Adrenal gland (tissue), 12 donors: ENCODE data around the gene VSIG2. TPM values are rescaled to one million over a fixed set of nuclear protein-coding genes. Genes with fewer than 3 reads are reported as not detected.
A peak's percentile ranks its signal among the peaks of the same experiment; 100 is the strongest.

Experiments
- DNase-seq, 7 donors: peaks; one replicate each; pipeline ENCODE4 v3.0.0-alpha.2; 2019 to 2020
- H3K27ac ChIP-seq, 5 donors: fragments of 200-600 bp; sonication (generic) in 4 of 5; 1 replicate in 3 of 5; 2 replicates in 2 of 5; pipeline versions ENCODE4 v1.5.1 to v1.8.0; 2016 to 2020; ENCODE audit warnings: mild to moderate bottlenecking in 1 of 5
- H3K27me3 ChIP-seq: fragments of 200-600 bp; 2 replicates; pipeline ENCODE4 v1.8.0; 2021
- H3K36me3 ChIP-seq, 2 donors: fragments of 200-600 bp; replicated peaks in 1 of 2; 1 replicate in 1 of 2; 2 replicates in 1 of 2; pipeline versions ENCODE4 v1.5.1 to v1.8.0; 2018 to 2022
- H3K4me1 ChIP-seq, 2 donors: fragments of 200-600 bp; replicated peaks in 1 of 2; 1 replicate in 1 of 2; 2 replicates in 1 of 2; pipeline versions ENCODE4 v1.5.1 to v1.8.0; 2018 to 2021
- H3K4me3 ChIP-seq, 4 donors: fragments of 200-600 bp; sonication (generic) in 3 of 4; one replicate each; pipeline ENCODE4 v1.5.1; 2016 to 2018
- H3K9me3 ChIP-seq, 3 donors: fragments of 200-600 bp; sonication (generic) in 1 of 3; replicated peaks in 1 of 3; 1 replicate in 2 of 3; 2 replicates in 1 of 3; pipeline versions ENCODE4 v1.5.1 to v1.8.0; 2016 to 2021
- CTCF ChIP-seq, 6 experiments: fragments of 450-650 bp in 4 of 6; fragments of 200-600 bp in 2 of 6; sonication (generic) in 1 of 6; IDR thresholded peaks; 1 replicate in 5 of 6; 2 replicates in 1 of 6; pipeline versions ENCODE4 v1.5.1 to v1.8.0; 2016 to 2021; ENCODE audit warnings: antibody characterized with exemption in 6 of 6, mild to moderate bottlenecking in 2 of 6, moderate library complexity in 1 of 6
- POLR2A ChIP-seq, 2 donors: fragments of 450-650 bp; IDR thresholded peaks; one replicate each; pipeline ENCODE4 v1.6.1; 2017; ENCODE audit warnings: antibody characterized with exemption in 2 of 2, mild to moderate bottlenecking in 2 of 2, moderate library complexity in 1 of 2
- WGBS, 4 donors: extraction: QIAGEN DNeasy Blood & Tissue Kit in 2 of 4; methylation state at CpG; one replicate each; pipeline versions ENCODE4 v1.1.5 to v1.1.7; 2013 to 2017; 5-methylcytosine and 5-hydroxymethylcytosine counted together
- intact Hi-C, 2 donors: fragments of 100-400 bp; cut with DNase I; formaldehyde crosslinking; loops; one replicate each; pipeline versions ENCODE4 v1.14.1 to v1.15.0; 2022 to 2023
- polyA plus RNA-seq, 3 donors: library from polyadenylated mRNA; stranded (reverse); fragments of 200-250 nt in 2 of 3; fragments of 350-450 nt in 1 of 3; fragmentation: Illumina TruSeq in 1 of 3; extraction: RNeasy Lipid Tissue Mini Kit (QIAGEN cat#74804) in 1 of 3; gene quantifications; one replicate each; pipeline ENCODE4 v1.2.3, GENCODE V29; 2013 to 2014
- total RNA-seq, 9 donors: library from RNA; depleted of rRNA in 4 of 9; stranded (reverse); fragments of >200 nt in 4 of 9; fragments of 120-200 nt in 1 of 9; fragmentation: NEBNext Ultra II Directional in 1 of 9; extraction: Animal tissue kit (Norgen Biotek cat#: 25700) in 1 of 9; gene quantifications; one replicate each; pipeline versions ENCODE4 v1.1.0 to v1.2.4, GENCODE V29; 2013 to 2023
- donor health status: healthy with polysubstance abuse.
- donor health status: Bipolar disorder and iron deficiency.
- donor health status: DM: yes; HTN: yes; CAD: no.
- donor health status: DM: no; HTN: no; CAD: no.
- donor health status: DM: no; HTN: no; CAD: no.
- donor health status: DM: yes; HTN: yes; CAD: no.

The VSIG2 gene
- total and polyA plus RNA-seq, 12 donors = 0.11 to 2.4 (median 0.48) TPM; not detected in 4

DNA sequence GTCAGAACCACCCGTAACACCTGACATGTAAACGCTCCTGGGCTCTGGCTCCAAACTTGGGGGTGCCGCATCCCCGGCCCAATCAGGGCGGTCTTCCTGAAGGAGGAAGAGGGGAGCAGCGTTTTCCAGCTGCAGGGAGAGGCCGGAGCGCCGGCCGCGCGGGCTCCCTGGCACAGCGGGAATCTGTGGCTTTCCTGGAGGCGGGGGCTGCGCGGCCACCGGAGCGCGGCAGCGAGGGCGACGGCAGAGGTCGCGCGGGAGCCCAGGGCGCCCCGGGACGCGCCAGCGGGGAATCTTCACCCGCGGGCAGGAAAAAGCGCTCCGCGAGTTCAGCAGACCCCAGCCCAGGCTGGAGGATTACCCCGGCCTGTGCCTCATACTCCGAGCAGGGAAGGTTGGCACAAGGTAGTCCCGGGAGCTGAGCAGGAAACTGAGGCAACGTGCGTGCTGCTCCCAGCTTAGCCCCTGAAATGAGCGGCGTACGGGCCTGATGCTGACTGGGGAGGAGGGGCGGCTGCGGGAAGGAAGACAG is 10.6 kb upstream of the VSIG2 start:
- TF ChIP-seq POLR2A (IDR thresholded peaks at IDR 0.05) = no peak
- no peak for TF ChIP-seq CTCF (IDR thresholded peaks at IDR 0.05)
- intact Hi-C loops = loop anchor here (5.0 kb wide), 1 partner anchor 90 kb away; the partner anchor contains the start of genes SIAE (in 2 of the 2) and SPA17 (in 2 of the 2)
- peaks cover 6 to 43% of the 10 kb centered on the region in 2 donors for H3K4me1 ChIP-seq
- WGBS, 4 donors = 1 to 3% (median 1%) methylated on average over 18 to 45 of the region's 45 CpGs
- H3K4me3 ChIP-seq = peak overlapping the region in 2 of 4 donors; percentile 15 to 47
- H3K27ac ChIP-seq = peak overlapping the region in 1 of 5 donors; percentile 55
- H3K36me3 ChIP-seq = peaks cover 0 to 10% of the 10 kb centered on the region in 2 donors
- no peaks in the 10 kb centered on the region for H3K9me3 ChIP-seq
- no peak for DNase-seq
- H3K27me3 ChIP-seq = peaks cover 38% of the 10 kb centered on the region

DNA sequence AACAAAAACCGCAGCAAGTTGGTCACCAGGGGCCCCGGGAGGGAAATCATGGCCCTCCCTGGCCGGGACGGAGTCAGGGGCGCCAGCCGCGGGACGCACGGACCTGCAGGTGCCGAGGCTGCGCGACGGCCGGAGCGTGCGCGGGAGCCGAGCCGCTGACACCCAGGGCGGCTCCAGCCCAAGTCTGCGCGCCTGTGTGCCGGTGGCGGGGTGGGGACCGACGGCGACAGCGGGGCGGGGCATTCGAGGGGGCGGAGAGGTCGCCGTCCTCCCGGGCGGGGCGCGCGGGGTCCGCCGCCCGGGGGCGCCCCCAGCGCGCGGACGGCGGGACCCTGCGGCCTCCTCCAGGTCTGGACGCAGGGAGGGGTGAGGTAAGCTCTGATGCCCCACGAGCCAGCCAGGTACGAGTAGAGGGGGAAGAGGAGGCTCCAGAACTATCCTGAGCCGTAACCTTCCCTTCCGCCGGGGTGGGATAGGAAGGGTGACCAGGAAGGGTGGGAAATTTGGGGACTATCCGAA is 10.1 kb upstream of the VSIG2 start, which contains the start of gene ESAM:
ESAM (minus strand) TSS at position 186 of the 519 bp plus-strand sequence; CDS start at position 50, 136 bp downstream.
- DNase-seq = peak in 1 of 7 donors; percentile 14
- Histone ChIP-seq H3K27ac (peak within 1 kb of the TSS in 2 of 5 donors; percentile 2 to 55), H3K4me3 (peak within 1 kb of the TSS in 2 of 4 donors; percentile 15 to 47), H3K27me3 (peaks cover 38% of the 10 kb centered on the region), H3K36me3 (peaks cover 0 to 5% of the 10 kb centered on the region in 2 donors), H3K9me3 (no peaks in the 10 kb centered on the region), H3K4me1 (peaks cover 6 to 43% of the 10 kb centered on the region in 2 donors)
- TF ChIP-seq POLR2A (IDR thresholded peaks at IDR 0.05) = peak in 1 of 2 donors; percentile 34
- no peak for TF ChIP-seq CTCF (IDR thresholded peaks at IDR 0.05)
- intact Hi-C loops = loop anchor here (5.0 kb wide), 1 partner anchor 90 kb away; the partner anchor contains the start of genes SIAE (in 2 of the 2) and SPA17 (in 2 of the 2)
- WGBS, 4 donors = 1 to 2% (median 2%) methylated on average over 16 to 55 of the region's 55 CpGs; no CpG with 5 or more reads in 1 of the 4 donors

DNA sequence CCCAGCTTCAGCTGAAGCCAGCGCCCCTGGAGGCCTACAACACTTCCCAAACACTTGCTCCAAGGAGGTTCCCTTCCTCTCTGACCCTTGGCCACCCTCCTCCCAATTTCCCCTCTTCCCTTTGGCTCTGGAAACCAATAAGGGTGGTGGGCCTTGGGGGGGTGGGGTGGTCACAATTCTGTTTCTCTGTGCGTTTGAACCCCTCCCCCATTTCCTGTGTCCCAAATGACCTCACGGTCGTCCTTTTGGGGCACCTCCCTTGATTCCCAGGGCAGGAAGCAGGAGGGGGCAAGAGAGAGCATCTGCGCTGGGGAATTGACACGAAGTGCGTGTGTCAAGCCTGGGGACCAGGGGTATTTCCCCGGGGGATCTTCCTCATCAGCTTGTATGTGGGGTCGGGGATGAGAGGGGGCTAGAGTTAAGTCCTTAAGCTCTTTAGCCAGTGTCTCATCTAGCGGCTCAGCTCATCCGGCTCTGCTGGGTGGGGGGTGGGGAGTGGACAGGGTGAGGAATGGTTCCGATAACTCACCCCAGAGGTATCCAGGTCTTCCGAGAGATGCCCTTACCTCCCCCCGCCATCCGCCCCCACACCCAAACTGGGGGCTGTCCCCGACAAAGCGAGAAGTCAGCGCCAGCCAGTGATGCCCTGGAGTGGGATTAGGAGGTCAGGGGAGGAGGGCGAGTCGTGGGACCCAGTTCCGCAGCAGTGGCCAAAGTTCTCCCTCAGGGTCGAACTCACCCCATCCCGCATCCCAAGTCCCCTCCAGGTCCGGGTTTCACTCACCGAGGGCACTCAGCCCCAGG is 9.4 kb upstream of the VSIG2 start:
- DNase-seq = peak in 1 of 7 donors; percentile 7
- intact Hi-C loops = loop anchor here (5.0 kb wide), 1 partner anchor 89 kb away; the partner anchor contains the start of genes SIAE (in 2 of the 2) and SPA17 (in 2 of the 2)
- 10 to 23% (median 14%) methylated on average over 11 to 25 of the region's 25 CpGs for WGBS, 4 donors

More for the DNA sequence above, 9.4 kb upstream of the VSIG2 start:
- TF ChIP-seq POLR2A (IDR thresholded peaks at IDR 0.05) = no peak
- no peak for TF ChIP-seq CTCF (IDR thresholded peaks at IDR 0.05)
- no peaks in the 10 kb centered on the region for H3K9me3 ChIP-seq
- H3K4me3 ChIP-seq = peak overlapping the region in 1 of 4 donors; percentile 47
- peak overlapping the region in 2 of 5 donors; percentile 2 to 55 for H3K27ac ChIP-seq
- H3K4me1 ChIP-seq = peaks cover 6 to 43% of the 10 kb centered on the region in 2 donors
- H3K36me3 ChIP-seq = no peaks in the 10 kb centered on the region
- peaks cover 43% of the 10 kb centered on the region for H3K27me3 ChIP-seq
